NOMO-1 (cell line): ENCODE results near the gene TTC7B.
A peak's percentile ranks its signal among the peaks of the same experiment; 100 is the strongest.

ENCODE experiments used
- DNase-seq, 2 experiments: peaks; one replicate each; lab custom pipeline; 2025; ENCODE audit not compliant: unreplicated experiment in 2 of 2; lab: John Stamatoyannopoulos, UW

TTC7B gene

DNA sequence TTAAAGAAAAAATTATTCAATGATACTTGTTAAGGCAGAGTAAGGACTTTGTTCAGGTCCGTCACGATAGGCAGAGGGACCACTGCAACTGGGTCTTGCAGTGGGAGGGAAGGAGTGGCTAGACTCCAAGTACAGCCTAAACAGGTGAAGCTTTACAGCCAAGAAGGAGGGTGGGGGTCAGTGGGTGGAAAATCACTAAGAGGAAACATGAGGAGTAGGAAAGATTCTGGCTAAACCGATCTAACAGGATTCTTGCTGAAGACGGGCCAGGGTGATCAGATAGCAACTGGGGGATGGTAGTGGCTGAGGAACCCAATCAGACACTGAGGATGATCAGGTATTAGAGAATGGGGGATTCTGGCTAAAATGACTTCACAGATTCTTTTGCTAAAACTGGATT is 100.2 kb downstream of the TTC7B start:
- no peak for DNase-seq

GRCh38 chr14:90715495-90715894 is 100.7 kb downstream of the TTC7B start:
- DNase-seq = no peak

- no peak for DNase-seq
Measured at GRCh38 chr14:90714811-90715210, 101.4 kb downstream of the TTC7B start.

DNA sequence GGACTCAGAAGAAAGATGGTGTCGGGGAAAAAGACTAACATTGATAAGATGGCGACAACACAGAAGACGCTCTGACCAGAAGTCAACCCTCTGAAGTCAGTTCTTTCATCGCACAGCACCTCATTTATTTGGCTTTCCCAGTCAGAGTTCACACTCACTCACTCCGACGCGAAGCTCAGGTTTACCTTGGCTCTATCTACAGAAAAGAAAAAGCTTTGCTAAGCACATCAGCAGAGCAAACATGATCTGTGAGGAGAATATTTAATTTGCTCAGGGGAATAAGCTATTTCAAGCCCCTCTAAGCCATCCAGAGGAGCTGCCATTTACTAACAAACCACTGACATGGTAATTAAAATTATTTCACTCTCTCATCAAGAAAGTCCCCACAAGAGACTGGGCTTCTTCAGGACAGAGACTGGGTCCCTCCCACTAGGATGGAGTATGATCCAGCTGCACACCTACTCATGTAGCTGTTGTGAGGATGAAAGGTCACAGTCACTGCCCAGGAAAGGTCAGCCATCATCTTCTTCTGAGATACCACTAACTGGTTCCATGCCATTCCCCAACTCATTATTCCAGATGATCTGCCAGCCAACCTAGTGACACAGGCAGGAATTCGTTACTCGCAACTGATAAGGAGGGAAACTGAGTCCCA is 111.4 kb downstream of the TTC7B start:
- DNase-seq = no peak

GRCh38 chr14:90703841-90704737 is 112.1 kb downstream of the TTC7B start:
- DNase-seq = no peak

- peak in 1 of 2 experiments; percentile 30 for DNase-seq
Measured at GRCh38 chr14:90700933-90701776, 115.1 kb downstream of the TTC7B start.

DNA sequence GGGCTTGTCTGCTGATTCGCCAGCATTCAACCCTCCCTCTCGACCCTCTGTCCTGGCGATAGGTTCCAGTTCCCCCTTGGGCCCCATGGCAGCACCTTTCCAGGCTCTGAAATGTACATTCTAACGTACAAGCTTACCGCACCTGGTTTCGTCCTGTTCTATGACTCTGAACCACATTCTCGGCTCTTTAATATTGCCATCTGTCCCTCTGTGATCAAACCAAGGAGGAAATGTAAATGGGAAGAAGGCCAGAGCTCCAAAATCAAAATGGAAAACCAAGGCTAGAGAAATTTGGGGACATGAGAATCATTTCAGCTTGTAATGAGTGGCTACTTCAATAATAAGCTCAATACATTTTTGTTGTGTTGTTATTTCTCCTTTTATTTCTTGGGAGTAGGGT is 117.2 kb downstream of the TTC7B start:
- DNase-seq = no peak

GRCh38 chr14:90698379-90698869 is 117.8 kb downstream of the TTC7B start:
- DNase-seq = no peak

DNA sequence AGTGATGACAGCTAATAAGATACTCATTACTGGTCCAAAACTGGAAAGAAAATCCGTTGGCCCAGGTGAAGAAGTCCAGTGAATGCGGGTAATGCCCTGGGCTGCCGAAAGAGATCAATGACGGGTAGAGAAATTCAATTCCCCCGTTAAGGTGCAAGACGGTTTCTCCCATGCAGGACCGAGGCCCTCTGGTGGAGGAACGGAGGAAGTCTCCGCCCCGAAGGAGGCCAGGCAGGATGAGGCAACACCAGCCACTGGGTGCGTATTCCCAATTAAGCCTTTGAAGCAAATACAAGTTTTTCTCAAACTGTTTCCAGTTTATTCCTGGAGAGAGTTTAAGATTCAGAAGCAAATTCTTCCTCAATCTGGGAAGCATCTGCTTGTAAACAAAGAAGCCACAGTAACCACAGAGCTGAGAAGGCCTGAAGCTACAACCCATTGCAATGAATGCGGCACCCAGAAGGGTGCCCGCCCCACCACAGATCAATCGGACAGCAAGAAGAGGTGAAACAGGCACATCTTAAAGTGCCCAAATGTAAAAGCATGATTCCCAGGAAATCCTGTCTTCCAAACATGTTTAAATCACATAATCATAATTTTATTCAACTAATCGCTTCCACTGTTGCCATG is 118.5 kb downstream of the TTC7B start:
- peak; percentile 52 to 82 for DNase-seq

- DNase-seq = no peak
Measured at GRCh38 chr14:90697132-90697531, 119.1 kb downstream of the TTC7B start.

DNA sequence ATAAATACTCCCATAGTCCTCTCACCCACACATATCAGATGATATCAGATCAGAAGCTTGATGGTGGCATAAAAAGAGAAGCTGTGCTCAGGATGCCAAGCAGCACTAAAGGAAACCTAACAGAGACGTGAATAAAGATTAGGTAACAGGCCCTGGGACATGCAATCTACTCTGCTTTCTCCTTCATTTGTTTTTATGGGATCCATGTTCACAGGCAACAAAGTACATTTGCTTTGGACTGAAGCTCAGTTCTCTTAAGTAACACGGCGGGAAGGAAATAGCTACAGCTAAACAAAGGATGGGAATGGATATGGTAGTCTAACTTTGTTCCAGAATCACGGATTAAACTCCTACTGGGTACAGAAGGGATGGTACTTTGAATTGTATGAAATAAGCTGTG is 119.5 kb downstream of the TTC7B start:
- DNase-seq = no peak

- DNase-seq = no peak
Measured at GRCh38 chr14:90695997-90696660, 120.1 kb downstream of the TTC7B start.

DNA sequence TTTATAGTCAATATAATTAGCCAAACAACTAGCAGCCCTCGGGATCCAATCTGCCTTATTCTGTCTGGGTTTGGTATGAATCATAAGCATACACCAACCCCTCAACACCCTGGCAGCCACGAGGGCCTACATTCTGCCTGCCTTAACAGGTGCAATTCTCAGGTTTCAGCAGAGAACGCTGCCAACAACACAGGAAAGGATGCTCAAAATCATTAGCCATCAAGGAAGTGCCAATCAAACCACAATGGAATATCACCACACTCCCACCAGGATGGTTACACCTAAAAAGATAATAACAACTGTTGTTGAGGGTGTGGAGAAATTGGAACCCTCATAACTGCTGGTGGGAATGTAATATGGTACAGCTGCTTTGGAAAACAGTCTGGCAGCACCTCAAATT is 122.8 kb downstream of the TTC7B start:
- no peak for DNase-seq

- no peak for DNase-seq
Measured at GRCh38 chr14:90692826-90693225, 123.4 kb downstream of the TTC7B start.

GRCh38 chr14:90692061-90692460 is 124.2 kb downstream of the TTC7B start:
- no peak for DNase-seq

- no peak for DNase-seq
Measured at GRCh38 chr14:90691627-90692026, 124.6 kb downstream of the TTC7B start.

DNA sequence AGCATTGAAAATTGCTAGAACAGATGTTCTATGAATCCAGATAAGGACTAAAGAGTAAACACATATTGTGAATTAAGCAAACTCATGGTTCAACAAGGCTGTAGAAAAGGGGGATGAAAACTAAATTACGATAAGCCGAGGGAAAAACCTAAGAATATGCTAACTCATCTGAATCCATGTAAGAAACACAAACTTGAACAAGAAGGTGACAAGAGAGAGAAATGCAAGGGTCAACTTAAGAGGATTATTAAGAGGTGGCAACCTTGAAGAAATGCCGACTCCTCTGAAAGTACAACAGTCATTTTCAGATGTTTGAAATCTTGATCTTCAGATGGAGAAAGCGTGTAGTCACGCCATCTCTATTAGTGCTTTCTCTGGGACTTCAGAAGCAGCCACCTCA is 128.6 kb downstream of the TTC7B start:
- DNase-seq = no peak

- DNase-seq = no peak
Measured at GRCh38 chr14:90682615-90683014, 133.6 kb downstream of the TTC7B start.

- DNase-seq = no peak
Measured at GRCh38 chr14:90681929-90682328, 134.3 kb downstream of the TTC7B start.

- DNase-seq = no peak
Measured at GRCh38 chr14:90678846-90679362, 137.3 kb downstream of the TTC7B start.
